ENCODE measurements around the gene EDRF1. TPM values are rescaled to one million over a fixed set of nuclear protein-coding genes. Genes with fewer than 3 reads are reported as not detected.
A peak's percentile ranks its signal among the peaks of the same experiment; 100 is the strongest.
"Not testable (repeated sequence)": the region's sequence is repeated elsewhere in the genome, so short reads cannot be mapped to it uniquely, and the experiment has no call there.

The EDRF1 gene
- total RNA-seq, 1 donor from 2014 or later = 18.1 TPM

DNA sequence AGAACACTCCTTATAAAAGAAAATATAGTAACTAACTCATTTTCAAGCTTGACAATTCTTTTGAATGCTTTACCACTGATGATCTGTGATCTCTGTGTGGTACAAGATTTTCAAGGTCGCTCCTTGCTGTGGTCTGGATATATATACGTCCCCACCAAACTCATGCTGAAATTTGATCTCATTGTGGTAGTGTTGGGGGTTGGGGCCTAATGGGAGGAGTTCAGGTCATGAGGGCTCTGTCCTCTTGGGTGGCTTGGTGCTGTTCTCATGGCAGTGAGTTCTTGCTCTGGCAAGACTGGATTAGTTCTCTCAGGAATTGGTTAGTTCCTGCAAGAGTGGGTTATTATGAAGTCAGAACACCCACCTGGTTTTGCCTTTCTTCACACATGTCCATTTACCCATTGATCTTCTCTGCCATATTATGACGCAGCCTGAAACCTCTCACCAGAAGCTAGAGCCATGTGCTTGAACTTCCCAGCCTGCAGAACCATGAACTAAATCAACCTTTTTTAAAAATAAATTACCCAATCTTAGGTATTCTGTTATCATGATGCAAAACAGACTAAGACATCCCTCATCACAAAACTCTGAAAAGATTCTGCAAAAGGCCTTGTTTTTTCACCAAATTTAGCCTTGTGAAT, 8.3 kb upstream of the EDRF1 start:
- H3K27ac ChIP-seq = peak overlapping the region; percentile 61
- DNase-seq = no peak
- peaks cover 6% of the 10 kb centered on the region for H3K4me1 ChIP-seq
- no peaks in the 10 kb centered on the region for H3K9me3 ChIP-seq
- H3K4me3 ChIP-seq = no peak overlapping the region
- no peaks in the 10 kb centered on the region for H3K36me3 ChIP-seq
- H3K27me3 ChIP-seq (ENCODE audit: low read depth) = no peaks in the 10 kb centered on the region
- no peak for ATAC-seq
- TF ChIP-seq, protein P1, sequence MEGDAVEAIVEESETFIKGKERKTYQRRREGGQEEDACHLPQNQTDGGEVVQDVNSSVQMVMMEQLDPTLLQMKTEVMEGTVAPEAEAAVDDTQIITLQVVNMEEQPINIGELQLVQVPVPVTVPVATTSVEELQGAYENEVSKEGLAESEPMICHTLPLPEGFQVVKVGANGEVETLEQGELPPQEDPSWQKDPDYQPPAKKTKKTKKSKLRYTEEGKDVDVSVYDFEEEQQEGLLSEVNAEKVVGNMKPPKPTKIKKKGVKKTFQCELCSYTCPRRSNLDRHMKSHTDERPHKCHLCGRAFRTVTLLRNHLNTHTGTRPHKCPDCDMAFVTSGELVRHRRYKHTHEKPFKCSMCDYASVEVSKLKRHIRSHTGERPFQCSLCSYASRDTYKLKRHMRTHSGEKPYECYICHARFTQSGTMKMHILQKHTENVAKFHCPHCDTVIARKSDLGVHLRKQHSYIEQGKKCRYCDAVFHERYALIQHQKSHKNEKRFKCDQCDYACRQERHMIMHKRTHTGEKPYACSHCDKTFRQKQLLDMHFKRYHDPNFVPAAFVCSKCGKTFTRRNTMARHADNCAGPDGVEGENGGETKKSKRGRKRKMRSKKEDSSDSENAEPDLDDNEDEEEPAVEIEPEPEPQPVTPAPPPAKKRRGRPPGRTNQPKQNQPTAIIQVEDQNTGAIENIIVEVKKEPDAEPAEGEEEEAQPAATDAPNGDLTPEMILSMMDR (IDR thresholded peaks at IDR 0.05) = no peak
- intact Hi-C loops (cut with DNase I) = no loop called here

DNA sequence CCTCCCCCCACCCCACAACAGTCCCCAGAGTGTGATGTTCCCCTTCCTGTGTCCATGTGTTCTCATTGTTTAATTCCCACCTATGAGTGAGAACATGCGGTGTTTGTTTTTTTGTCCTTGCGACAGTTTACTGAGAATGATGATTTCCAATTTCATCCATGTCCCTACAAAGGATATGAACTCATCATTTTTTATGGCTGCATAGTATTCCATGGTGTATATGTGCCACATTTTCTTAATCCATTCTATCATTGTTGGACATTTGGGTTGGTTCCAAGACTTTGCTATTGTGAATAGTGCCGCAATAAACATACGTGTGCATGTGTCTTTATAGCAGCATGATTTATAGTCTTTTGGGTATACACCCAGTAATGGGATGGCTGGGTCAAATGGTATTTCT, 4.8 kb upstream of the EDRF1 start:
- ATAC-seq; intact Hi-C loops (cut with DNase I): not testable (repeated sequence)

GRCh38 chr10:125720002-125720382, 483 bp downstream of the EDRF1 start:
- Histone ChIP-seq H3K27me3 (ENCODE audit: low read depth) (no peaks in the 10 kb centered on the region), H3K4me1 (peaks cover 16% of the 10 kb centered on the region), H3K27ac (peak overlapping the region; percentile 90), H3K9me3 (no peaks in the 10 kb centered on the region), H3K36me3 (peaks cover 40% of the 10 kb centered on the region), H3K4me3 (peak overlapping the region; percentile 93)
- intact Hi-C loops (cut with DNase I) = no loop called here
- TF ChIP-seq, protein P1 (IDR thresholded peaks at IDR 0.05) = no peak
- no peak for DNase-seq
- no peak for ATAC-seq

More for the DNA sequence above, 4.8 kb upstream of the EDRF1 start:
- not testable (repeated sequence) for H3K4me1 ChIP-seq; DNase-seq; H3K9me3 ChIP-seq; H3K27me3 ChIP-seq (ENCODE audit: low read depth); H3K27ac ChIP-seq; H3K36me3 ChIP-seq; H3K4me3 ChIP-seq

GRCh38 chr10:125721035-125721434, 1.5 kb downstream of the EDRF1 start:
- ATAC-seq (no peak), DNase-seq (no peak)
- Histone ChIP-seq H3K27ac (no peak overlapping the region), H3K4me1 (peaks cover 16% of the 10 kb centered on the region), H3K27me3 (ENCODE audit: low read depth) (no peaks in the 10 kb centered on the region), H3K36me3 (peaks cover 51% of the 10 kb centered on the region), H3K4me3 (peak overlapping the region; percentile 93), H3K9me3 (no peaks in the 10 kb centered on the region)
- intact Hi-C loops (cut with DNase I) = no loop called here
- TF ChIP-seq, protein P1 (IDR thresholded peaks at IDR 0.05) = no peak

GRCh38 chr10:125722811-125723210, 3.3 kb downstream of the EDRF1 start:
- Histone ChIP-seq H3K27ac (no peak overlapping the region), H3K36me3 (peaks cover 68% of the 10 kb centered on the region), H3K4me1 (peaks cover 16% of the 10 kb centered on the region), H3K9me3 (no peaks in the 10 kb centered on the region), H3K27me3 (ENCODE audit: low read depth) (no peaks in the 10 kb centered on the region), H3K4me3 (no peak overlapping the region)
- no peak for ATAC-seq
- TF ChIP-seq, protein P1 (IDR thresholded peaks at IDR 0.05) = no peak
- intact Hi-C loops (cut with DNase I) = no loop called here
- DNase-seq = no peak

DNA sequence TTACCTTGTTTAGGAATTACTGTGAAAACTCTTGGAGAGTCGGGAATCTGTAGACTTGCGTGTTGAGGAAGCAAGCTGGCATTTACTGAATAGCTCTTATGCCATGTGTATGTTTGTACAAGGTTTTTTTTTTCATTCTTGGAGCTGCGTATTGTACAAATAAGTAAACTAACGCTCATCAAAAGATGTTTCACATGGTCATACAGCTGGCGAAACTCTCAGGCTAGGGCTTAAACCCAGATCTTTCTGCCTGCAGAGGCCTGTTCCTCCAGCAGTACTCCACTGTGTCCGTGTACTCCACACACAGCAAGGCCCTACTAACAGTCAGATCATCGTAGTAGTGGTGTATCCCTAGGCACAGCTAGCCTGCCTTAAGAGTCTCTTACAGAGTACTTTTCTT, 7.4 kb downstream of the EDRF1 start:
- H3K4me1 ChIP-seq = peaks cover 5% of the 10 kb centered on the region
- TF ChIP-seq, protein P1 (IDR thresholded peaks at IDR 0.05) = no peak
- no peaks in the 10 kb centered on the region for H3K9me3 ChIP-seq
- H3K27me3 ChIP-seq (ENCODE audit: low read depth) = no peaks in the 10 kb centered on the region
- intact Hi-C loops (cut with DNase I) = no loop called here
- DNase-seq = no peak
- H3K27ac ChIP-seq = no peak overlapping the region
- peak in 1 of 2 donors; percentile 9 for ATAC-seq
- no peak overlapping the region for H3K4me3 ChIP-seq
- peaks cover 100% of the 10 kb centered on the region for H3K36me3 ChIP-seq
